GM21786 (cell line): ENCODE results near the gene HLA-DMA.

Source experiments
- ATAC-seq: cut with Tn5 transposase; IDR thresholded peaks from one replicate; pipeline ENCODE4 v1.9.1; 2021; ENCODE audit not compliant: unreplicated experiment

Gene HLA-DMA

DNA sequence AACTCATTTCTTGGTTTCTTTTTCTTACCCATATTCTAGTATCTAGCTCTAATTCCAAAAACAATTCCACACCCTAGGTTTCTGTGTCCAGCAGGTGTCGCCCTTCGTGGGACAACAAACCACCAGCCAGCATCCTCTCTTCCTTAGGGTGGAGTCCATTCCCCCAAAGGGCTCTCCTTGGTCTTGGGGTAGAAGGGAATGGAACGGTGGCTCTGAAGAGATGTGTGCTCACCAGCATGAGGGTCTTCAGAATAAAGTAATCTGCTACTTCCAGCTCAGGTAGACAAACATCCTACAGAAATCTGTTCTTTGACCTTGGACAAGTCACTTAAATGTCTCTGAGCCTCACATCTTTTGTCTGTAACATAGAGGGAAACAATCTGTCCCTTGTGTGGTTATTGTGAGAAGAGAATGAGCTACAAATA lies 19.2 kb downstream of the HLA-DMA start:
- no peak for ATAC-seq

DNA sequence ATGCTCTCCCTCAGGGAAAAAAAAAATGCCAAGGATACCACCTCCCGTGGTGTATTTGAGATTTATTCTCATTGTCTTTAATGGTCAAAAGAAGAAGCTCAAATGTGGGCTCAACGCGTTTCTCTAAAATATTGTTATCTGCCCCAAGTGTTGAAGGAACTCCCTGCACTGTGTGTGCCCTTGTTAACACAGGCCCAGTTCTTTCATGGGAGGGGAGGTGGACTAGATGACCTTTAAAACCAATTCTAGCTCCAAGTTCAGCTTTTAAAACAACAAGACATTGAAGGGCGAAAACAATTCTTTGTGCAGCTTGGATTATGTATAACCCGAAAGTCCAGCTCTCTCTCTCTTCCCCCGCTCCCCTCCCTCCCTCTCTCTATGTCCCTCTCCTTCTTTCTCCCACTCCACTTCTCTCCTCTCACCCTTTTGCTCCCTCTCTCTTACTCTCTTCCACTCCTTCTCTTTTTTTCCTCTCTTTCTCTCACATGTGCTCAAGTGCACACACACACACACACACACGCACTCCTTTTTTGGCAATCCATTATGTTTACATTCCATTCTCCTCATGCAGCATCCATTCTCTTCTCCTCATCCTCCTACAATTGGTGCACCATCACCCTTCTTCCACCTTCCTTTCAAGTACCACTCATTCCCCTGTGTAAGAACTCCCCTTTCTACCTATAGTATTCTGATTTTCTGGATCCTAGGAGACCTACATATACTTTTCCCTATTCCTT lies 20.6 kb downstream of the HLA-DMA start:
- no peak for ATAC-seq

GRCh38 chr6:32931211-32931610 lies 21.7 kb downstream of the HLA-DMA start:
- no peak for ATAC-seq

DNA sequence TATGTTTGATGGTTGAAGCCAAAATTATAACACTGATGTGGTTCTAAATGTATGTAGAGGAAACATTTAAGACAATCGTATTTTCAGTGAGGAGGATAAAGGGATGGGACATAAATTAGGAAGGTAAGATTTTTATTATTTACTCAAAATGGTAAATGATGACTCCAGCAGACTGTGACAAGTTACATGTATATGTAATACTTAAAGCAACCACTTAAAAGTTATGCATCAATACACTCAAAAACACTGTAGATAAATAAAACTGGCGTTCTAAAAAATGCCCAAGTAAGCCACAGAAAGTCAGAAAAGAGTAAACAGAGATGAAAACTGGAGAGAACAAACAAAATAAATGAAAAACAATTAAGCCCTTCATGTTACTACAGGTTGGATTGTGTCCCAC lies 30.8 kb downstream of the HLA-DMA start:
- no peak for ATAC-seq

- ATAC-seq = no peak
Measured at GRCh38 chr6:32920715-32921114, 32.2 kb downstream of the HLA-DMA start.

- no peak for ATAC-seq
Measured at GRCh38 chr6:32912951-32913350, 39.9 kb downstream of the HLA-DMA start.

DNA sequence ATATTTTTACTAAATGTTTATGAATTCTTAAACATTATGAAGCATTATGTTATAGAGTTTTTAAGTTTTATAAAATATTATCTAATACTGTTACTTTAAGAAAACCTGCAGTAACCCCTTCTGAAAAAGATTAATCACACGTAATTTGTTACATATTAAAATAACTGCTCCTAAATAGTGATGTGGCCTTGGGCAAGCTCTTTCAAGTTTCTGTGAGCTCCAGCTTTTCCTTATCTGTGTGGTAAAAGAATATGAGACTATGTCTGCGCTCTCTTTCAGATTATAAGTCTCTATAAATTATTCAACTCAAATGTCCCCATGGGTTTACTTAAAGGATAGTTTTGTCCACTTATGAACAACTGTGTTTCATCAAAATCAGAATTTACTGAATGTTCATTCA lies 44.0 kb downstream of the HLA-DMA start:
- no peak for ATAC-seq

- no peak for ATAC-seq
Measured at GRCh38 chr6:32906539-32906938, 46.4 kb downstream of the HLA-DMA start.

- no peak for ATAC-seq
Measured at GRCh38 chr6:32905078-32905477, 47.8 kb downstream of the HLA-DMA start.

DNA sequence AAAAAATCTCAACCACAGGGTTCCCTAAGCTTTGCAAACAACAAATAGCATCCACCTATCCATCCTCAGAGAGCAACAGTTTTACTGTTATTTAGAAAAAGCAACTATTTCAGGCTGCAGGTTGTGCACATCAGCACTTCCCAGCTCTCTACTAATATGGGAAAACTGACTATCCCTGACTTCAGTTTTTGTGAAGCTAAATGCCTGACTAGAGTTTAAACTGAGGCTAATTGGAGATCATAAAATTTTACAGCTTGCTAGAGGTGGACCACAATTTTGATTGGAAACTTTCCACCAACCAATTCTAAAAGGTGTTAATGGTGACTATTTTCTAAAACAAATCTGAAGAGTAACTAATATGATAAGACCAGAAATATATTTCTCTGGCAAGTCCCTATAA lies 48.9 kb downstream of the HLA-DMA start:
- ATAC-seq = no peak
